ENCODE data around the gene RUNX3.

Gene RUNX3

GRCh38 chr1:24898152-24898908, 31.7 kb downstream of the RUNX3 start:
- H3K4me3 ChIP-seq (ENCODE audit: low read depth, low read length), result no peak overlapping the region
- peak; percentile 96 for TF ChIP-seq CTCF (IDR thresholded peaks at IDR 0.05; ENCODE audit: borderline replicate concordance, insufficient read depth, low read depth, low read length)

- no peak overlapping the region for H3K4me3 ChIP-seq (ENCODE audit: low read depth, low read length)
- no peak for TF ChIP-seq CTCF (IDR thresholded peaks at IDR 0.05; ENCODE audit: borderline replicate concordance, insufficient read depth, low read depth, low read length)
Observed at GRCh38 chr1:24897263-24898151, 32.6 kb downstream of the RUNX3 start.

GRCh38 chr1:24896596-24897262, 33.3 kb downstream of the RUNX3 start:
- TF ChIP-seq CTCF (IDR thresholded peaks at IDR 0.05; ENCODE audit: borderline replicate concordance, insufficient read depth, low read depth, low read length), result no peak
- H3K4me3 ChIP-seq (ENCODE audit: low read depth, low read length), result no peak overlapping the region

- TF ChIP-seq CTCF (IDR thresholded peaks at IDR 0.05; ENCODE audit: borderline replicate concordance, insufficient read depth, low read depth, low read length), result no peak
Observed at GRCh38 chr1:24896176-24896575, 33.9 kb downstream of the RUNX3 start.

GRCh38 chr1:24895511-24895910, 34.6 kb downstream of the RUNX3 start:
- no peak for TF ChIP-seq CTCF (IDR thresholded peaks at IDR 0.05; ENCODE audit: borderline replicate concordance, insufficient read depth, low read depth, low read length)
- no peak overlapping the region for H3K4me3 ChIP-seq (ENCODE audit: low read depth, low read length)

More at GRCh38 chr1:24896176-24896575, 33.9 kb downstream of the RUNX3 start:
- no peak overlapping the region for H3K4me3 ChIP-seq (ENCODE audit: low read depth, low read length)

- no peak for TF ChIP-seq CTCF (IDR thresholded peaks at IDR 0.05; ENCODE audit: borderline replicate concordance, insufficient read depth, low read depth, low read length)
Observed at GRCh38 chr1:24894002-24894401, 36.1 kb downstream of the RUNX3 start.

More at GRCh38 chr1:24894002-24894401, 36.1 kb downstream of the RUNX3 start:
- H3K4me3 ChIP-seq (ENCODE audit: low read depth, low read length), result no peak overlapping the region
